OCI-LY3 (cell line): Measurements from ENCODE around the gene THUMPD2.

Source experiments
- H2AFZ ChIP-seq: fragments of 200-600, 300-600 bp; shearing (Covaris generic); 2 replicates; pipeline ENCODE4 v1.6.0; 2014; ENCODE audit warnings: antibody characterized with exemption, low read depth, low read length
- H3K27ac ChIP-seq: fragments of 200-600, 300-600 bp; sonication (generic); 2 replicates; pipeline ENCODE4 v1.5.1; 2014; ENCODE audit warnings: mild to moderate bottlenecking, low read length, moderate library complexity, mixed read lengths
- H3K27me3 ChIP-seq: fragments of 200-600, 300-600 bp; sonication (generic); 2 replicates; pipeline ENCODE4 v1.6.1; 2014; ENCODE audit warnings: low read depth, low read length, mixed read lengths
- H3K36me3 ChIP-seq: fragments of 200-600, 300-600 bp; sonication (generic); replicated peaks from 2 replicates; pipeline ENCODE3; 2014; ENCODE audit warnings: low read depth, low read length, mixed read lengths
- H3K4me1 ChIP-seq: fragments of 300-600, 200-600 bp; sonication (generic); 2 replicates; pipeline ENCODE4 v1.6.1; 2014; ENCODE audit warnings: low read length, mixed read lengths
- H3K4me2 ChIP-seq: fragments of 200-600, 300-600 bp; sonication (generic); 2 replicates; pipeline ENCODE4 v1.6.1; 2014; ENCODE audit warnings: low read length, mixed read lengths
- H3K4me3 ChIP-seq: fragments of 300-600, 200-600 bp; sonication (generic); 2 replicates; pipeline ENCODE4 v1.5.1; 2014; ENCODE audit warnings: antibody characterized with exemption, mild to moderate bottlenecking, low read length, moderate library complexity
- H3K79me2 ChIP-seq: fragments of 300-600, 200-600 bp; shearing (Covaris generic); 2 replicates; pipeline ENCODE4 v1.6.1; 2014; ENCODE audit warnings: mild to moderate bottlenecking, low read length, mixed read lengths
- H3K9ac ChIP-seq: fragments of 300-600, 200-600 bp; shearing (Covaris generic); 2 replicates; pipeline ENCODE4 v1.6.0; 2014; ENCODE audit warnings: mild to moderate bottlenecking, low read length, moderate library complexity
- H3K9me3 ChIP-seq: fragments of 200-600, 300-600 bp; shearing (Covaris generic); 2 replicates; pipeline ENCODE4 v1.6.1; 2014; ENCODE audit warnings: low read length, mixed read lengths; ENCODE audit not compliant: insufficient read depth
- H4K20me1 ChIP-seq: fragments of 200-600, 300-600 bp; sonication (generic); 2 replicates; pipeline ENCODE4 v1.6.1; 2016; ENCODE audit warnings: low read length, mixed read lengths; ENCODE audit not compliant: insufficient read depth
- CTCF ChIP-seq: fragments of 200-600, 300-600 bp; sonication (generic); IDR thresholded peaks from 2 replicates; pipeline ENCODE4 v1.5.1; 2014; ENCODE audit warnings: antibody characterized with exemption, low read length, low read depth
- EZH2phosphoT487 ChIP-seq: fragments of 200-600 bp; shearing (Covaris generic); IDR thresholded peaks from 2 replicates; pipeline ENCODE4 v1.6.1; 2018; ENCODE audit warnings: antibody characterized with exemption, mixed run types, low read depth

THUMPD2 gene

GRCh38 chr2:39738936-39739335 lies 40.1 kb downstream of the THUMPD2 start:
- H3K79me2 ChIP-seq, result peaks cover 18% of the 10 kb centered on the region

GRCh38 chr2:39737661-39738060 lies 41.4 kb downstream of the THUMPD2 start:
- Histone ChIP-seq H3K27me3 (no peaks in the 10 kb centered on the region), H3K4me2 (no peak overlapping the region), H2AFZ (no peak overlapping the region), H3K36me3 (peaks cover 65% of the 10 kb centered on the region), H3K4me1 (no peaks in the 10 kb centered on the region), H3K9me3 (no peaks in the 10 kb centered on the region), H4K20me1 (peaks cover 25% of the 10 kb centered on the region), H3K27ac (no peak overlapping the region), H3K79me2 (peaks cover 18% of the 10 kb centered on the region), H3K9ac (no peak overlapping the region), H3K4me3 (no peak overlapping the region)
- no peak for TF ChIP-seq EZH2phosphoT487
- no peak for TF ChIP-seq CTCF

More at GRCh38 chr2:39738936-39739335, 40.1 kb downstream of the THUMPD2 start:
- Histone ChIP-seq H4K20me1 (peaks cover 20% of the 10 kb centered on the region), H2AFZ (no peak overlapping the region), H3K27ac (no peak overlapping the region), H3K4me3 (no peak overlapping the region), H3K9ac (no peak overlapping the region), H3K36me3 (peaks cover 70% of the 10 kb centered on the region), H3K4me1 (no peaks in the 10 kb centered on the region), H3K27me3 (no peaks in the 10 kb centered on the region), H3K9me3 (no peaks in the 10 kb centered on the region), H3K4me2 (no peak overlapping the region)
- no peak for TF ChIP-seq EZH2phosphoT487
- TF ChIP-seq CTCF, result no peak

- no peaks in the 10 kb centered on the region for H3K4me1 ChIP-seq
- peaks cover 57% of the 10 kb centered on the region for H3K36me3 ChIP-seq
- H2AFZ ChIP-seq, result no peak overlapping the region
- no peak for TF ChIP-seq CTCF
- TF ChIP-seq EZH2phosphoT487, result no peak
- no peak overlapping the region for H3K4me3 ChIP-seq
- H3K27ac ChIP-seq, result no peak overlapping the region
- H3K9ac ChIP-seq, result no peak overlapping the region
- H4K20me1 ChIP-seq, result peaks cover 34% of the 10 kb centered on the region
- H3K79me2 ChIP-seq, result peaks cover 18% of the 10 kb centered on the region
- no peak overlapping the region for H3K4me2 ChIP-seq
- H3K27me3 ChIP-seq, result no peaks in the 10 kb centered on the region
- no peaks in the 10 kb centered on the region for H3K9me3 ChIP-seq
Measured at GRCh38 chr2:39736640-39737039, 42.4 kb downstream of the THUMPD2 start.

- H3K9ac ChIP-seq, result no peak overlapping the region
- no peaks in the 10 kb centered on the region for H3K4me1 ChIP-seq
- TF ChIP-seq CTCF, result no peak
- TF ChIP-seq EZH2phosphoT487, result no peak
- no peaks in the 10 kb centered on the region for H3K9me3 ChIP-seq
- H2AFZ ChIP-seq, result no peak overlapping the region
- H3K4me3 ChIP-seq, result no peak overlapping the region
- no peak overlapping the region for H3K27ac ChIP-seq
- no peak overlapping the region for H3K4me2 ChIP-seq
- peaks cover 50% of the 10 kb centered on the region for H3K36me3 ChIP-seq
- peaks cover 18% of the 10 kb centered on the region for H3K79me2 ChIP-seq
- no peaks in the 10 kb centered on the region for H3K27me3 ChIP-seq
- H4K20me1 ChIP-seq, result peaks cover 42% of the 10 kb centered on the region
Measured at GRCh38 chr2:39735648-39736047, 43.4 kb downstream of the THUMPD2 start.
